Mucosa of descending colon (tissue), 3 donors: ENCODE measurements around the gene MAP2K7. TPM values are rescaled to one million over a fixed set of nuclear protein-coding genes. Genes with fewer than 3 reads are reported as not detected.

ENCODE experiments used
- ATAC-seq: fragments of 200-7000 bp; cut with Tn5 transposase; one replicate; pipeline ENCODE4 v1.9.1; 2020; ENCODE audit warnings: mild to moderate bottlenecking, moderate library complexity
- DNase-seq, 3 donors: peaks; one replicate each; pipeline ENCODE4 v3.0.0-alpha.2; 2020
- H3K36me3 ChIP-seq: fragments of 200-600 bp; one replicate; pipeline ENCODE4 v1.8.0; 2021; ENCODE audit warnings: low read depth, mild to moderate bottlenecking
- H3K4me1 ChIP-seq: fragments of 200-600 bp; one replicate; pipeline ENCODE4 v1.8.0; 2021; ENCODE audit warnings: low read depth, mild to moderate bottlenecking
- H3K4me3 ChIP-seq: fragments of 200-600 bp; one replicate; pipeline ENCODE4 v1.8.0; 2021; ENCODE audit warnings: mild to moderate bottlenecking
- H3K9me3 ChIP-seq: fragments of 200-600 bp; one replicate; pipeline ENCODE4 v1.8.0; 2021; ENCODE audit warnings: mild to moderate bottlenecking
- intact Hi-C, 2 donors: fragments of 100-400 bp; cut with DNase I in 1 of 2; cut with micrococcal nuclease in 1 of 2; formaldehyde crosslinking; loops; one replicate each; pipeline versions ENCODE4 v1.11.0 to v1.11.1; 2022; cut with DNase I, micrococcal nuclease
- total RNA-seq, 3 donors: library from RNA; stranded (reverse); fragmentation: NEBNext Ultra II Directional in 2 of 3; extraction: Animal tissue kit (Norgen Biotek cat#: 25700) in 2 of 3; gene quantifications; one replicate each; pipeline versions ENCODE4 v1.2.1 to v1.2.4, GENCODE V29; 2021 to 2023
- TF ChIP-seq, protein P1 (sequence below): fragments of 200-600 bp; IDR thresholded peaks from one replicate; pipeline ENCODE4 v1.8.0; 2022; ENCODE audit warnings: antibody characterized with exemption, mild to moderate bottlenecking
- donor health status: DM: no; HTN: no; CAD: no; lungs with moderate emphysema.
- donor health status: DM: no; HTN: no; CAD: no.
- donor health status: DM: no; HTN: yes; CAD: no.

MAP2K7 gene
- total RNA-seq, 3 donors from 2014 or later: 31.5 to 49.2 (median 41.7) TPM

DNA sequence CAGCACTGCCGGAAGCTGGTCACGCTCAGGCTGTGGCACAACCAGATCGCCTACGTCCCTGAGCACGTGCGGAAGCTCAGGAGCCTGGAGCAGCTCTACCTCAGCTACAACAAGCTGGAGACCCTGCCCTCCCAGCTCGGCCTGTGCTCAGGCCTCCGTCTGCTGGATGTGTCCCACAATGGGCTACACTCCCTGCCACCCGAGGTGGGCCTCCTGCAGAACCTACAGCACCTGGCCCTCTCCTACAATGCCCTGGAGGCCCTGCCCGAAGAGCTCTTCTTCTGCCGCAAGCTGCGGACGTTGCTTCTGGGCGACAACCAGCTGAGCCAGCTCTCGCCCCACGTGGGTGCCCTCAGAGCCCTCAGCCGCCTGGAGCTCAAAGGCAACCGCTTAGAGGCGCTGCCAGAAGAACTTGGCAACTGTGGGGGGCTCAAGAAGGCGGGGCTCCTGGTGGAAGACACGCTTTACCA, 3.2 kb upstream of the MAP2K7 start:
- intact Hi-C loops: loop anchor here in 1 of 2 donors (10.0 kb wide), 1 partner anchor 46 kb away; no protein-coding TSS in a partner anchor
- Histone ChIP-seq H3K9me3 (no peaks in the 10 kb centered on the region), H3K36me3 (peaks cover 6% of the 10 kb centered on the region), H3K4me1 (peaks cover 21% of the 10 kb centered on the region), H3K4me3 (no peak overlapping the region)
- TF ChIP-seq, protein P1, sequence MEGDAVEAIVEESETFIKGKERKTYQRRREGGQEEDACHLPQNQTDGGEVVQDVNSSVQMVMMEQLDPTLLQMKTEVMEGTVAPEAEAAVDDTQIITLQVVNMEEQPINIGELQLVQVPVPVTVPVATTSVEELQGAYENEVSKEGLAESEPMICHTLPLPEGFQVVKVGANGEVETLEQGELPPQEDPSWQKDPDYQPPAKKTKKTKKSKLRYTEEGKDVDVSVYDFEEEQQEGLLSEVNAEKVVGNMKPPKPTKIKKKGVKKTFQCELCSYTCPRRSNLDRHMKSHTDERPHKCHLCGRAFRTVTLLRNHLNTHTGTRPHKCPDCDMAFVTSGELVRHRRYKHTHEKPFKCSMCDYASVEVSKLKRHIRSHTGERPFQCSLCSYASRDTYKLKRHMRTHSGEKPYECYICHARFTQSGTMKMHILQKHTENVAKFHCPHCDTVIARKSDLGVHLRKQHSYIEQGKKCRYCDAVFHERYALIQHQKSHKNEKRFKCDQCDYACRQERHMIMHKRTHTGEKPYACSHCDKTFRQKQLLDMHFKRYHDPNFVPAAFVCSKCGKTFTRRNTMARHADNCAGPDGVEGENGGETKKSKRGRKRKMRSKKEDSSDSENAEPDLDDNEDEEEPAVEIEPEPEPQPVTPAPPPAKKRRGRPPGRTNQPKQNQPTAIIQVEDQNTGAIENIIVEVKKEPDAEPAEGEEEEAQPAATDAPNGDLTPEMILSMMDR: no peak
- ATAC-seq: no peak
- peak in 1 of 3 donors; percentile 57 for DNase-seq

DNA sequence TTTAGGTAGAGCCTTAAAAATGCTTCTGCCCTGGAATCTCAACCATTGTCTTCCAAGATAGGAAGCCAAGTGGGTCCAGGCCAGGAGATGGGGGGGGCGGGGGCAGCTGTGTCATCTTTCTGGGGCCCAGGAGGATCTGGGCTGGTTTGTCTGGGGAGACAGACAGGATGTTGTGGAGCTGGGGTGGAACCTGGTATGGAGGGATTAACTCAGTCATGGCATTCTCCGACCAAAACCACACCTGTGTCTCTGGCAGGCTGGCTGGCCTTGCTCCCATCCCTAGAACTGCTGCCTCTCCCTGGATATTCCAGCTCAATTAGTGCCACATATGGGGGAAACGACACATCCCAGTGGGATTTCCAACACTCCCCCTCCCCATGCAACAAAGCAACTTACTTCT, 2.7 kb upstream of the MAP2K7 start:
- Histone ChIP-seq H3K36me3 (peaks cover 6% of the 10 kb centered on the region), H3K4me3 (no peak overlapping the region), H3K4me1 (peaks cover 21% of the 10 kb centered on the region), H3K9me3 (no peaks in the 10 kb centered on the region)
- ATAC-seq: no peak
- TF ChIP-seq, protein P1: no peak
- intact Hi-C loops: loop anchor here in 1 of 2 donors (10.0 kb wide), 1 partner anchor 46 kb away; no protein-coding TSS in a partner anchor
- DNase-seq: no peak

DNA sequence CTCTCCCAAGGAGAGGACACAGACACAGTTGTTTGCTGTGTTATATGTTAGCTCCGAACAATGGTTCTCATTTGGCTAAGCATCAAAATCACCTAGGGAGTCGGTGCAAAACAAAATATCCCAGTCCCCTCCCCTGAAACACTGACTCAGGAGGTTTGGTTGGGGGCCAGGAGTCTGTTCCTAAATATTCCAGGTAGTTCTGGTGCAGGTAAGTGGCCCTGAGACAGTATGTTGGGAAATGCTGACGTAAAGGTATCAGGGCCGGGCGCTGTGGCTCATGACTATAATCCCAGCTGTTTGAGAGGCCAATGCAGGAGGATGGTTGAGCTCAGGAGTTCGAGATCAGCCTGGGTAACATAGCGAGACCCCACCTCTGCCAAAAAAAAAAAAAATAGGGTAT, 2.3 kb upstream of the MAP2K7 start:
- Histone ChIP-seq H3K4me3 (no peak overlapping the region), H3K9me3 (no peaks in the 10 kb centered on the region), H3K36me3 (peaks cover 6% of the 10 kb centered on the region), H3K4me1 (peaks cover 21% of the 10 kb centered on the region)
- DNase-seq (no peak), ATAC-seq (no peak)
- TF ChIP-seq, protein P1: no peak
- intact Hi-C loops: loop anchor here in 1 of 2 donors (10.0 kb wide), 1 partner anchor 47 kb away; no protein-coding TSS in a partner anchor

DNA sequence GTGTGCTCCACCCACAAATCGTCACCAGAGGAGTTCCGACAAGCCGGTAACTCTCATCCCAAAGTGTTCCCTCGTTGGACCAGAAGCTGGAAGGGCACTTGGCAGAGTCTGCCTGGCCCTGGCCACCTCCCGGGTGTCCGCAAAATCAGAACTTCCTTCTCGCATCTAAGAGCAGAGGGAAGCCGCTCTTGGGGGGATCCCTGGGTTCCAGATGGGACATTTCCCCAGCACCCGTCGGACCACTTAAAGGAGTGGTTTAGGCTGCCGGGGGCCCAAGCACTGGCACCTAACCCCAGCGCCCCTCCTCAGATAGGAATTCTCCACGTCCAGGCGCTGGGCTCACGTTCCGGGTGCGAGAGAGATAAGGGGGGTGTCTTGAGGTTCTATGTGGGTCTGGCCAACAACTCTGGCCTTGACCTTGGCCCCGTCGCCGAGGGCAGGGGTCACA, 857 bp upstream of the MAP2K7 start:
- ATAC-seq (no peak), DNase-seq (no peak)
- Histone ChIP-seq H3K36me3 (peaks cover 6% of the 10 kb centered on the region), H3K9me3 (no peaks in the 10 kb centered on the region), H3K4me1 (peaks cover 21% of the 10 kb centered on the region), H3K4me3 (peak overlapping the region; percentile 54)
- TF ChIP-seq, protein P1: no peak
- intact Hi-C loops: loop anchor here in 1 of 2 donors (10.0 kb wide), 1 partner anchor 48 kb away; no protein-coding TSS in a partner anchor

DNA sequence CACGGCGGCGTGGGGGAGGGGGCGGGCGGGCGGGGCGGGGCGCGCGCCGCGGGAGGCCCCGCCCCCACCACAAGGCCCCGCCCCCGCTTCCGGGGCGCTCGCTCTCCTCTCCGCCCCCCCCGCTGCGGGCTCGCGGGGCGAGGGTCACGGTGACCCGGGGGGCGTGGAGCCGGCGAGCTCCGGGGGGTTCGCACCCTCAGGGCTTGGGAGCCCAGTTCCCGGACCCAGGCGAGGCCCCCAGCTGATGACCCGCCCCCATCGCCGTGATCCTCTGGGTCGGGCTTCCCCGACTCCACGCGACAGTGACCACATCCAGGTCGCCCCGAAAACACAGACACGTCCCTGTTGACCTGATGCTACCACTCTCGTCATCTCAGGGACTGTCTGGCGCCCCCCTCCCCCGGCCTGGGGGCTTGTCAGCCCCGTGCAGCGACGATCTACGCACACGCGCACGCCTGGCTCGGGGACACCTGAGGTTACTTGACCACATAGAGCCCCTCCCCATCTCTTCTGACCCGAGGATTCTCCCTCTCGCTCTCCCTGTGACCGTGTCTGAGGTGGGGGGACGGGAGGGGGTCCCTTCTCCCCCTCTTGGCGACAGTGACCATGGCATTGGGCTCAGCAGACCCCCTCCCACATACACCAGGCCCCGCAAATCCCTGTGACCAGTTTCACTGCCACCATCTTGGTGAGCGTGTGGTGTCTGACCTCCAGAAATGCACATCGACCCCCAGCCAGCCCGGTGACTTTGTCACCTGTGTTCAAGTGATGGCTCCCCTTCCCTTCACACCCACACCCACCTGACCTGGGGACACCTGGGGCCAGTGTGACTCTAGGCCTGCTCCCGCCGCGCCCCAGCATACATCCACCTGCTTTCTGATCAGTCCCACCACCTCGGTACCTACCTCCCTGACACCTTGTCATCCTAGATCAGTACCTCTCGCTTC, 670 bp downstream of the MAP2K7 start:
- TF ChIP-seq, protein P1: no peak
- peak overlapping the region; percentile 54 for H3K4me3 ChIP-seq
- no peaks in the 10 kb centered on the region for H3K9me3 ChIP-seq
- H3K4me1 ChIP-seq: peaks cover 21% of the 10 kb centered on the region
- DNase-seq: peak; percentile 62 to 87 (median 79)
- peak; percentile 69 for ATAC-seq
- intact Hi-C loops: loop anchor here in 1 of 2 donors (10.0 kb wide), 1 partner anchor 50 kb away; no protein-coding TSS in a partner anchor
- H3K36me3 ChIP-seq: peaks cover 6% of the 10 kb centered on the region
